ENCODE data around the gene TPD52L1. TPM values are rescaled to one million over a fixed set of nuclear protein-coding genes. Genes with fewer than 3 reads are reported as not detected.
A peak's percentile ranks its signal among the peaks of the same experiment; 100 is the strongest.

Gene TPD52L1
- total RNA-seq, 1 experiment from 2014 or later, result 12.4 TPM

- TF ChIP-seq ATF6 (CRISPR knock-in tag; IDR thresholded peaks at IDR 0.05) (no peak), CDX4 (CRISPR knock-in tag; IDR thresholded peaks at IDR 0.05; ENCODE audit: borderline replicate concordance) (no peak), FOXK1 (CRISPR knock-in tag; IDR thresholded peaks at IDR 0.05) (no peak)
Measured at GRCh38 chr6:125237764-125238163, 84.2 kb downstream of the TPD52L1 start (continued).

GRCh38 chr6:125245109-125245508 lies 91.5 kb downstream of the TPD52L1 start:
- DNase-seq (ENCODE audit: low spot score) (no peak), ATAC-seq (peak; percentile 36)
- H3K36me3 Mint-ChIP-seq, result peaks cover 19% of the 10 kb centered on the region
- H3K9me3 Mint-ChIP-seq, result peaks cover 36% of the 10 kb centered on the region
- H3K27me3 Mint-ChIP-seq (ENCODE audit: low read depth), result no peaks in the 10 kb centered on the region
- no peak overlapping the region for H3K27ac Mint-ChIP-seq
- CTCF ChIA-PET, result interaction anchor here (1.8 kb wide), 1 partner anchor 711 kb away, joined by 5 read pairs; the partner anchor contains the start of gene HINT3
- peaks cover 18% of the 10 kb centered on the region for H3K4me1 Mint-ChIP-seq
- H3K4me3 Mint-ChIP-seq, result no peak overlapping the region
- POLR2A ChIA-PET, result no interaction called here
- TF ChIP-seq E2F4 (CRISPR knock-in tag; IDR thresholded peaks at IDR 0.05; ENCODE audit: borderline replicate concordance, low read depth) (no peak), CBFB (CRISPR knock-in tag; IDR thresholded peaks at IDR 0.05; ENCODE audit: low read depth) (no peak), STAT6 (CRISPR knock-in tag; conservative IDR thresholded peaks at IDR 0.05; ENCODE audit: low read depth) (no peak), PRDM15 (CRISPR knock-in tag; IDR thresholded peaks at IDR 0.05) (no peak), NR2C2 (CRISPR knock-in tag; IDR thresholded peaks at IDR 0.05) (no peak), IRF2 (CRISPR knock-in tag; IDR thresholded peaks at IDR 0.05; ENCODE audit: borderline replicate concordance, low read depth) (no peak), ZBTB21 (CRISPR knock-in tag; IDR thresholded peaks at IDR 0.05; ENCODE audit: borderline replicate concordance) (no peak), FOXP4 (CRISPR knock-in tag; IDR thresholded peaks at IDR 0.05) (no peak), E2F1 (CRISPR knock-in tag; IDR thresholded peaks at IDR 0.05) (no peak), ZNF425 (CRISPR knock-in tag; conservative IDR thresholded peaks at IDR 0.05) (no peak), ZMAT4 (CRISPR knock-in tag; IDR thresholded peaks at IDR 0.05) (no peak), TP53 (CRISPR knock-in tag; IDR thresholded peaks at IDR 0.05) (no peak), FOXP1 (CRISPR knock-in tag; IDR thresholded peaks at IDR 0.05; ENCODE audit: borderline replicate concordance) (no peak), TEAD1 (CRISPR knock-in tag; IDR thresholded peaks at IDR 0.05) (no peak)

All from WTC11 (cell line).